OCI-LY7 (cell line): Measurements from ENCODE around the gene FGGY. TPM values are rescaled to one million over a fixed set of nuclear protein-coding genes. Genes with fewer than 3 reads are reported as not detected.

Experiments used
- BruUV-seq: library from RNA; stranded (reverse); fragments of 400-500 nt; replicated peaks from 2 replicates; lab custom pipeline; 2021; lab: Mats Ljungman, UMichigan
- CTCF ChIA-PET: fragments of 300-600 bp; sonication (Branson Sonifier 250); formaldehyde crosslinking; loops from one replicate; lab custom pipeline; 2022; ENCODE audit warnings: antibody characterized with exemption; ENCODE audit not compliant: unreplicated experiment; lab: Charles Lee
- POLR2A ChIA-PET: fragments of 300-600 bp; sonication (Branson Sonifier 250); formaldehyde crosslinking; loops from one replicate; lab custom pipeline; 2022; ENCODE audit warnings: antibody characterized with exemption; lab: Charles Lee
- DNase-seq: peaks from one replicate; pipeline ENCODE4 v3.0.0-alpha.2; 2015; ENCODE audit warnings: low spot score
- H2AFZ ChIP-seq: fragments of 200-600 bp; sonication (generic), shearing (Covaris generic); 2 replicates; pipeline ENCODE4 v1.6.1; 2014; ENCODE audit warnings: mild to moderate bottlenecking, antibody characterized with exemption, low read length, moderate library complexity
- H3K27ac ChIP-seq: fragments of 200-600 bp; sonication (generic); 2 replicates; pipeline ENCODE4 v1.5.1; 2014; ENCODE audit warnings: mixed run types, low read depth, mild to moderate bottlenecking, moderate library complexity, low read length, inconsistent platforms; ENCODE audit not compliant: poor library complexity, severe bottlenecking
- H3K36me3 ChIP-seq: fragments of 200-600 bp; sonication (generic); 2 replicates; pipeline ENCODE4 v1.6.1; 2014; ENCODE audit warnings: mild to moderate bottlenecking, antibody characterized with exemption, low read length, moderate library complexity, mixed read lengths; ENCODE audit not compliant: insufficient read depth
- H3K4me1 ChIP-seq: fragments of 200-600 bp; sonication (generic); 2 replicates; pipeline ENCODE4 v1.5.1; 2014; ENCODE audit warnings: mild to moderate bottlenecking, low read length; ENCODE audit not compliant: insufficient read depth, poor library complexity, severe bottlenecking
- H3K4me2 ChIP-seq: fragments of 200-600 bp; sonication (generic); 2 replicates; pipeline ENCODE4 v1.6.1; 2014; ENCODE audit warnings: mild to moderate bottlenecking, low read length
- H3K4me3 ChIP-seq: fragments of 200-600 bp; sonication (generic); 2 replicates; pipeline ENCODE4 v1.5.1; 2014; ENCODE audit warnings: mild to moderate bottlenecking, low read depth, low read length; ENCODE audit not compliant: poor library complexity, severe bottlenecking
- H3K79me2 ChIP-seq: fragments of 200-600 bp; sonication (generic); 2 replicates; pipeline ENCODE4 v1.6.1; 2016; ENCODE audit warnings: low read depth, mild to moderate bottlenecking, low read length, moderate library complexity, mixed read lengths; ENCODE audit not compliant: insufficient read depth
- H3K9me2 ChIP-seq: fragments of 200-600 bp; sonication (generic); 2 replicates; pipeline ENCODE4 v1.6.1; 2016; ENCODE audit warnings: mild to moderate bottlenecking, low read length, mixed read lengths; ENCODE audit not compliant: insufficient read depth
- H3K9me3 ChIP-seq: fragments of 200-600 bp; sonication (generic); 2 replicates; pipeline ENCODE4 v1.6.1; 2014; ENCODE audit warnings: mild to moderate bottlenecking, mixed run types, low read length, mixed read lengths
- H4K20me1 ChIP-seq: fragments of 200-600 bp; sonication (generic); 2 replicates; pipeline ENCODE4 v1.6.1; 2014; ENCODE audit warnings: mild to moderate bottlenecking, antibody characterized with exemption, low read length, moderate library complexity, mixed read lengths; ENCODE audit not compliant: insufficient read depth
- CTCF ChIP-seq: fragments of 200-600 bp; sonication (generic); conservative IDR thresholded peaks from 2 replicates; pipeline ENCODE4 v1.5.1; 2014; ENCODE audit warnings: mild to moderate bottlenecking, antibody characterized with exemption, low read length, moderate library complexity, mixed read lengths
- EZH2phosphoT487 ChIP-seq: fragments of 200-600 bp; sonication (generic); IDR thresholded peaks from 2 replicates; pipeline ENCODE4 v1.6.1; 2018; ENCODE audit warnings: low read depth, borderline replicate concordance, mild to moderate bottlenecking, mixed run types, antibody characterized with exemption, low read length, moderate library complexity, mixed read lengths
- intact Hi-C: fragments of 100-400 bp; cut with micrococcal nuclease; formaldehyde crosslinking; loops from one replicate; pipeline ENCODE4 v1.10.0; 2022; ENCODE audit not compliant: unreplicated experiment
- total RNA-seq, 2 experiments: library from RNA; depleted of rRNA in 1 of 2; stranded (reverse); fragments of >200 nt in 1 of 2; shearing (Covaris generic) in 1 of 2; gene quantifications; 2 replicates each; pipeline ENCODE4 v1.2.3, GENCODE V29; 2014 to 2022

The FGGY gene
- total RNA-seq, 2 experiments from 2014 or later, result 0.63 to 4.5 TPM

GRCh38 chr1:59498640-59499039 is 201.7 kb downstream of the FGGY start:
- H3K4me3 ChIP-seq, result no peak overlapping the region
- TF ChIP-seq EZH2phosphoT487, result no peak
- TF ChIP-seq CTCF, result no peak
- H3K9me2 ChIP-seq, result no peaks in the 10 kb centered on the region
- no peaks in the 10 kb centered on the region for H3K79me2 ChIP-seq
- no peak overlapping the region for H3K27ac ChIP-seq
- no peak overlapping the region for H2AFZ ChIP-seq
- DNase-seq, result no peak
- CTCF ChIA-PET, result no interaction called here
- BruUV-seq, result no TSS peak
- H4K20me1 ChIP-seq, result no peaks in the 10 kb centered on the region
- intact Hi-C loops, result no loop called here
- H3K4me2 ChIP-seq, result no peak overlapping the region
- H3K4me1 ChIP-seq, result peaks cover 20% of the 10 kb centered on the region
- H3K9me3 ChIP-seq, result no peaks in the 10 kb centered on the region
- no peaks in the 10 kb centered on the region for H3K36me3 ChIP-seq
- POLR2A ChIA-PET, result interaction anchor here (0.8 to 1.6 kb wide), 2 partner anchors 12 to 77 kb away, joined by 3 to 4 read pairs; no protein-coding TSS in a partner anchor

- Histone ChIP-seq H3K27ac (no peak overlapping the region), H2AFZ (no peak overlapping the region), H3K9me3 (no peaks in the 10 kb centered on the region), H3K4me2 (no peak overlapping the region), H3K4me1 (peaks cover 20% of the 10 kb centered on the region), H3K9me2 (no peaks in the 10 kb centered on the region), H3K79me2 (no peaks in the 10 kb centered on the region), H4K20me1 (no peaks in the 10 kb centered on the region), H3K4me3 (no peak overlapping the region), H3K36me3 (no peaks in the 10 kb centered on the region)
- TF ChIP-seq EZH2phosphoT487, result no peak
- TF ChIP-seq CTCF, result no peak
- intact Hi-C loops, result no loop called here
- POLR2A ChIA-PET, result interaction anchor here (0.7 to 1.6 kb wide), 2 partner anchors 13 to 16 kb away, joined by 4 read pairs; no protein-coding TSS in a partner anchor
- no peak for DNase-seq
- BruUV-seq, result no TSS peak
- CTCF ChIA-PET, result no interaction called here
Measured at GRCh38 chr1:59499273-59499942, 202.5 kb downstream of the FGGY start.

DNA sequence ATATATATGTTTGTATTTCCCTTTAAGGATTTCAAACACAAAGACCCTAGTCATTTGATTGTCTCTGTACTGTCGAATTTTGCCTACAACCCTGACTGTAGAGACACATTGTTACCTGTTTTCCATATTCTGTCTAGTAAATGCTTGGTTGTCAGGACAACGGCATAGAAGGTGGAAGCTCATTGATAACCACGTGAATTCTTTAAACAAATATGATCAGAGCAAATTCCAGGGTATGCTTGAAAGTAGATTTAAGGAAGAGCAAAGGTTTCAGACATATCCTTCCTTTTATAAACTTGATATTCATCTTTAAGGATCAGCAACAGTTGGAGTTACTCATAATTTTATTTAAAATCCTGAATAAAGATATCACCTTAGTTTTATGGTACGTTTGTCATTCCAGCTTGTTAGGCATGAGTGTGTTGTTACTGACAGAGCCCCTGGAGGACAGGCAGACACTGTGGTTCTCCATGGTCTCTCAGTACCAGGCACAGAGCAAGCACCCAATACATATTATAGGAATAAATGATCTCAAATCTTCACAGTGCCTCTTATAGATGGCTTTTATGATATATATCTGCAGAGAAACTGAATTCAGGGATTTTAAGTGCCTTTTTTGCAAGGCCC is 203.2 kb downstream of the FGGY start:
- Histone ChIP-seq H3K36me3 (no peaks in the 10 kb centered on the region), H4K20me1 (no peaks in the 10 kb centered on the region), H3K4me3 (no peak overlapping the region), H3K79me2 (no peaks in the 10 kb centered on the region), H3K4me1 (peaks cover 20% of the 10 kb centered on the region), H3K9me2 (no peaks in the 10 kb centered on the region), H3K9me3 (no peaks in the 10 kb centered on the region), H3K4me2 (no peak overlapping the region), H3K27ac (no peak overlapping the region), H2AFZ (no peak overlapping the region)
- ChIA-PET POLR2A (interaction anchor here (0.7 kb wide), 1 partner anchor 17 kb away, joined by 4 read pairs; no protein-coding TSS in a partner anchor), CTCF (no interaction called here)
- BruUV-seq, result no TSS peak
- intact Hi-C loops, result no loop called here
- no peak for DNase-seq
- TF ChIP-seq CTCF, result no peak
